Measurements from ENCODE around the gene BSPRY.
"Not testable (repeated sequence)": the region's sequence is repeated elsewhere in the genome, so short reads cannot be mapped to it uniquely, and the experiment has no call there.

Gene BSPRY

DNA sequence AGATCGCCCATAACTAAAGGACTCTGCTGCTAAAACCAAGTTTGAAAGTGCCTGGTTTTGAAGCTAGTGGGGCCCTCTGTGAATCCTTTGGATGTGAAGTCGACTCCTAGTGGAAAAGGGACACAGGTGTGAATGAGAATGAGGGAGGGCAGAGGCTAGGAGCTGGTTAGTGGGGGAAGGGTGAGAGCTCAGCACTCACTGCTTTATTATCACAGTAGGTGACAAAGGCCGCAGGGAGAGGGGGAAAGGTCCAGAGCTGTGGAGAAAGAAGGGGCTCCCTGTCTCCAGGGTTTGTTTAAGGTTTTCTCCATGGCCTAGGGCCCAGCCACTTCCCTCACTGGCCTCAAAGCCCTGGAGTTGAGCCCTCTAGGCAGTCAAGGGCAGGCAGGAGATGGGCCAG is 23.9 kb downstream of the BSPRY start:
- no peak for FAIRE-seq

DNA sequence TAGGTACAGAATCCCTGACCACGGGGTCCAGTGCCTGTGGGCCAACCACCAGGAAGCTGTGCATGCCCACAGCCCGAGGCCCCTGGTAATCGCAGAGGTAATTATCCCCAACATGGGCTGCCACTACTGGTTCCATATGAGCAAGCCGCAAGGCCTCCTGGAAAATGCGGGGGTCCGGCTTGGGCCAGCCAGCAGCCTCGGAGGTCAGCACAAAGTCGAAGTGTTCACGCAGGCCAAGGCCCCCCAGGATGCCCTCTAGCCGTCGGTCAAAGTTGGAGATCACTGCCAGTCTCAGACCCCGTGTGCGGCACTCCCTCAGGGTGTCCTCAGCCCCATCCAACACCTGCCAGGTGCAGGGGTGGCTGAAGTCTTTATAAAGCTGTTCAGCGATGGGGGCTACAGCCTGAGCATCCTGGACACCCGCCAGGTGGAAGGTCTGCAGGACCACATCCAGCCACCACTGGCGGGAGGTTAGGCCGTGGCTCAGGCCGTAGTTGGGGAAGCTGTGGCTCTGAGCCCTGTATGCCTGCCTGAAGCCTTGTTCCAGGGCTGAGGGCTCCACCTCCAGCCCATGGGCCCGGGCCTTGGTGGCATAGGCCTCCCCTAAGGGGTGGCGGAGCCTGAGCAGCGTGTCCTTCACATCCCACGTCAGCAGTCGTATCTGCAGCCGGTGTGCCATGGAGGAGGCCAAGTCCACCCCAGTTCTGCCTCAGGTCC is 24.5 kb downstream of the BSPRY start:
- no peak for FAIRE-seq

DNA sequence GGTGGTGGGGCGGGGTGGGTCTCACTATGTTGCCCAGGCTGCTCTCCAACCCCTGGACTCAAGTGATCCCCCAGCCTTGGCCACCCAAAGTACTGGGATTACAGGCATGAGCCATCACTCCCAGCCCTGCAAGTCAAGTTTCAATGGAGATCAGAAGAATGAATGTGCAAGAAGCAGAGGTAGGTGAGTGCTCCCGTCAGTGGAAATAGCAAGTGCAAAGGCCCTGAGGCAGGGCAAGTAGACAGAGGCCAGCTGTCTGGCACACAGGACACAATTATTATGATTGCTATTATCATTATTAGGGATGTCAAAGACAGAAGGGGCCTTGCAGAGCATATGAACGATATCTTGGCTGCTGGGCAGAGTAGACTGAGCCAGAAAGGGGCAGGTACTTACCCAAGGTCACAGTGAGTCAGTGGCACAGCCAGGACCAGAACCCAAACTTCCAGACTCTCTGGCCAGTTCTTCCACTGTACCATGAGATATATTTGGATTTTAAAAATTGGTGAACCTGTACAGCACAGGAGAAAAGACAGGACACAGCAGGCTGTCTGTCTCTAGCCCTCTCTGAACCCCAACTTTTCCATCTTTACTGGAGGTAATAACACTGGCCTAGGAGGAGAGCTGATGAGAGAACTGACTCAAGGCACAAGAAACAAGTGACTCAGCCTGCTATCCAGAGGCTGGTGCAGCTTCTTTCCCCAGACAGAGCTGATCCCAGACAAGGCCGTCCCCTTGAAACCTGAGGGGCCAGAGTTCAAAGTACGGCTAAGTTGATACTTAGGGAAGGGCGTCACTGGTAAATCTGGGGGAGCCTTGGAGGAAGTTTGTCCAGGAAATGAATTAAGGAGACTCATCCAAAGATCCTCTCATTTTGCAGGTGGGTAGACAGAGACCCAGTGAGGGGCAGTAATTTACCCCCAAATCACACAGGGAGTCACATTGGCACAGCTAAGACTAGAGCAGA is 26.0 kb downstream of the BSPRY start:
- no peak for FAIRE-seq

DNA sequence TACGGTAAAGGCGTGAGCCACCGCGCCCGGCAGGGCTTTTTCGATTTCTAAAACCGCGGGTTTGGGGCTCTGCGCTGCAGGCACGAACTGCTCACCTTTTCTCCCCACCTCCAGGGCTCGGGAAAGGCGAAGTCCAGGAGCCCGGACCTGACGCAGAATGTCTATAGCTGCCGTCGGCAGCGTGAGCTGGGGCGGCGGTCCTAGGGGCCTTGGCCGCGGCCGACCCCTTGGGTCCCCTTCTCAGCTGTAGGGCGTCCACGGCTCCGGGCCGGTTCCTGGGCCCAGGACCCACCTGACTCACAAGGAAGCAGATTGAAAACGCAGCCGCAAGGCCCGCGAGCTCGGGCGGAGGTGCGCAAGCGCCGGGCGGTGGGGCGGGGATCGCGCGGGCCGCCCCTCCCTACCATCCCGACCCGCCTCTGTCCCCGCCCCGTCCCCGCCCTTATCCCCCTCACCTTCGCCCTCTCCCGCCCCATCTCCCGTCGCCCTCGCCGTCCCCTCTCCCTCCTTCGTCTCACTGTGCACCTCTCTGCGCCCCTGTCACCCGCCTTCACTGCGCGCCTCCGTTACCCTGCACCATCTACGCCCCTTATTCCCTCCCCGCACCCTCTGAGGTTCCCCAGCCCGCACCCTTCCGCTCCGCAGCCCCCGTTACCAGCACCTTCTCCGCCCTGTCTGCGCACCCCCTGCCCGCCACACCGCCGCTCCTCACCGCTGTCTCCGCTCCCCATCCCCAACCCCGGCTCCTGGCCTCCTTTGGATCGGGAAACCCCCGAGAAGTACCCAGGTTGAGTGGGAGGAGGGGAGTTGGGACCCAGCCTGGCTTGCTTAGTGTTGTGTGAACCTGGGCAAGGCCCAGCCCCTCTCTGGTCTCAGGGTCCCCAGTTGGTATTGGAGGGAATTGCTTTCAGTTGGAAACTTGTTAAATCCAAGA is 27.6 kb downstream of the BSPRY start, which contains the start of gene HDHD3:
Gene HDHD3, minus strand, starts transcription at position 353 of the 934 bp plus-strand sequence. CDS start 2,632 bp downstream, outside the sequence.
- no peak for FAIRE-seq

DNA sequence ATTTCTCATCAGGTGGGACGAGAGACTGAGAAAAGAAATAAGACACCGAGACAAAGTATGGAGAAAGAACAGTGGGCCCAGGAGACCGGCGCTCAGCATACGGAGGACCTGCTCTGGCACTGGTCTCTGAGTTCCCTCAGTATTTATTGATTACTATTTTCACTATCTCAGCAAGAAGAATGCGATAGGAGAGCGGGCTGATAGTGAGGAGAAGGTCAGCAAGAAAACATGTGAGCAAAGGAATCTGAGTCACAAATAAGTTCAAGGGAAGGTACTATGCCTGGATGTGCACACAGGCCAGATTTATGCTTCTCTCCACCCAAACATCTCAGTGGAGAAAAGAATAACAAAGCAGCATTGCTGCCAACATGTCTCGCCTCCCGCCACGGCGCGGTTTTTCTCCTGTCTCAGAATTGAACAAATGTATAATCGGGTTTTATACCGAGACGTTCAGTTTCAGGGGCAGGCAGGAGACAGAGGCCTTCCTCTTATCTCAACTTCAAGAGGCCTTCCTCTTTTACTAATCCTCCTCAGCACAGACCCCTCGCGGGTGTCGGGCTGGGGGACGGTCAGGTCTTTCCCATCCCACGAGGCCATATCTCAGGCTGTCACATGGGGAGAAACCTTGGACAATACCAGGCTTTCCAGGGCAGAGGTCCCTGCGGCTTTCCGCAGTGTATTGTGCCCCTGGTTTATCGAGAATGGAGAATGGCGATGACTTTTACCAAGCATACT is 29.9 kb downstream of the BSPRY start:
- FAIRE-seq, result not testable (repeated sequence)

DNA sequence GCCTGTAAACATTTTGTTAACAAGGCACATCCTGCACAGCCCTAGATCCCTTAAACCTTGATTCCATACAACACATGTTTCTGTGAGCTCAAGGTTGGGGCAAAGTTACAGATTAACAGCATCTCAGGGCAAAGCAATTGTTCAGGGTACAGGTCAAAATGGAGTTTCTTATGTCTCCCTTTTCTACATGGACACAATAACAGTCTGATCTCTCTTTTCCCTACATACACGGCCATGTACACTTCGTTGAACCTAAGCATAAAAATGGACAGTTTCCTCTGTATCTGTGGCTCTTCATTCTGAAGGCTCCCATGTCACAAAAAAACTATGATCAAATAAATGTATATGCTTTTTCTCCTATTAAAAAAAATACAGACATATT is 30.5 kb downstream of the BSPRY start:
- not testable (repeated sequence) for FAIRE-seq

DNA sequence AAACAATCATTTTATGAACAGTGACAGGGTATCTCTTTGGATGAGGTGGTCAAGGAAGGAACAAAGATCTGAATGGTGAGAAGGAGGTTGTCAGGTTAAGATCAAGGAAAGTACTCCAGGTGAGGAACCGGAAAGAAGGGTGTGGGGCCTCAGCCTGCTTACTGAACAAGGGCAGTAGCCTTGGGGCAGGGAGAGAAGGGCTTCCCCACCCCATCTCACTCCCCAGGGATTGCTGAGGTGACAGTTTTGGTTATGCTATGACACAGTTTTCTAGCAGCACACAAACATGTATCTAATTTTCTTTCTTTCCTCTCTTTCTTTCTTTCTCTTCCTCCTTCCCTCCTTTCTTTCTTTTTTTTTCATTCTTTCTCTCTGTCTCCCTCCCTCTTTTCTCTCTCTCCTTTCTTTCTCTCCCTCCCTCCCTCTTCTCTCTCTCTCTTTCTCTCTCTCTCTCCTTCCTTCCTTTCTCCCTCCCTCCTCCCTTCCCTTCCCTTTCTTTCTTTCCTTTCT is 31.6 kb downstream of the BSPRY start:
- no peak for FAIRE-seq

DNA sequence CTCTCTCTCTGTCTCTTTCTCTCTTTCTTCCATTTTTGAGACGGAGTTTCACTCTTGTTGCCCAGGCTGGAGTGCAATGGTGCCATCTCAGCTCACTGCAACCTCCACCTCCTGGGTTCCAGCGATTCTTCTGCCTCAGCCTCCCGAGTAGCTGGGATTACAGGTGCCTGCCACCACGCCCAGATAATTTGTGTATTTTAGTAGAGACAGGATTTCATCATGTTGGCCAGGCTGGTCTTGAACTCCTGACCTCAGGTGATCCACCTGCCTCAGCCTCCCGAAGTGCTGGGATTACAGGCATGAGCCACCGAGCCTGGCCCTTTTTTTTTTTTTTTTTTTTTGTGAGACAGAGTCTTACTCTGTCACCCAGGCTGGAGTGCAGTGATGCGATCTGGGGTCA is 32.1 kb downstream of the BSPRY start:
- not testable (repeated sequence) for FAIRE-seq

DNA sequence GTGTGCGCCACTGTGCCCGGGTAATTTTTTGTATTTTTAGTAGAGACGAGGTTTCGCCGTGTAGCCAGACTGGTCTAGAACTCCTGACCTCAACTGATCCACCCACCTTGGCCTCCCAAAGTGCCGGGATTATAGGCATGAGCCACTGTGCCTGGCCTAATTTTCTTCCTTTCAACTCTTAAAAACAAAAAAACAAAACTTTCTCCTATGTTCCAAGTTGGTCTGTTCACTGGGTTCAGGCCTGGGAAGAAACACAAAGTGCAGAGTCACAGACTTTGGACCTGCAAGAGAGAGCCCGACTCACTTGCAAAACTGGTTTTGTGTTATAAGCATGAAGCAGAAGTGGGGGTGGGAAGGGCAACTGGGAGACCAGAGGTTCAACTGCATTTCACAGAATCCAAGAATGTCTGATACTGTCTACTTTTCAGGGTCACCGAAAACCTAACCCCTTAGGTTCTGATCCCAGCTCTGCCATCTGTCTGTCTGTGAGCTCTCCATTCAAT is 32.6 kb downstream of the BSPRY start:
- FAIRE-seq, result no peak

DNA sequence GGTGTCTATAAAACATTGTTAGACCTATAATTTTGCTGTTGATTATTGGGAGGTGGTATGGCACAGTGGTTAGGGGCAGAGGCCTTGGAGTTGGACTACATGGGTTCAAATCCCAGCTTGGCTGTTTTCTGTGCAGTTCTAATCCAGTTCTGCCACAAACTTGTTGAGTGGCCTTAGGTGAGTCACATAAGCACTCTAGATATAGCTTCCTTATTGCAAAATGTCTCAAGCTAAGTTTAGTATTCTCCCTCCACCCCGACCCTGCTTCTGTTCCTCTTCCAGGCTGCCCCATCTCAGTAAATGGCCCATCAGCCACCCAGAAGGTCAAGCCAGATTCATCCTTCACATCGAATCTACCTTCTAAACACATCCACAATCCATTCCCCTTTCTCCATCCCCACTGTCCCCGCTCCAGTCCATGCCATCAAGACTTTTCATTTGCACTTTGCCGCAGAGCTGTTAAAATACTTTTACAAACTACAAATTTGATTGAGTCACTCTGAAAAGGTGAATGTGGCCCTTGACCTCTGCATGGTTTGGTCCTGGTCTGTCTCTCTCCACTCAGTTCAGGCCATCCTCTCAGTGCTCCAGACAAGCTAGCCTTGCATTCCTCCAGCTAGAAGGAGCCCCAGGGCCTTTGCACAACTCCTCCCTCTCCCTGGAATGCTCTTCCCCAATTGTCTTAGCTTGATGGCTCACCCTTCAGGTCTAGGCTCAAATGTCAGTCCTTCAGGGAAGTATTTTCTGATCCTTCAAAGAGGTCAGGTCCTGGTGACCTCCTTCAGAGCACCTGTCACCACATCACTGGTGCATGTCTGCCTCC is 37.4 kb downstream of the BSPRY start:
- no peak for FAIRE-seq

DNA sequence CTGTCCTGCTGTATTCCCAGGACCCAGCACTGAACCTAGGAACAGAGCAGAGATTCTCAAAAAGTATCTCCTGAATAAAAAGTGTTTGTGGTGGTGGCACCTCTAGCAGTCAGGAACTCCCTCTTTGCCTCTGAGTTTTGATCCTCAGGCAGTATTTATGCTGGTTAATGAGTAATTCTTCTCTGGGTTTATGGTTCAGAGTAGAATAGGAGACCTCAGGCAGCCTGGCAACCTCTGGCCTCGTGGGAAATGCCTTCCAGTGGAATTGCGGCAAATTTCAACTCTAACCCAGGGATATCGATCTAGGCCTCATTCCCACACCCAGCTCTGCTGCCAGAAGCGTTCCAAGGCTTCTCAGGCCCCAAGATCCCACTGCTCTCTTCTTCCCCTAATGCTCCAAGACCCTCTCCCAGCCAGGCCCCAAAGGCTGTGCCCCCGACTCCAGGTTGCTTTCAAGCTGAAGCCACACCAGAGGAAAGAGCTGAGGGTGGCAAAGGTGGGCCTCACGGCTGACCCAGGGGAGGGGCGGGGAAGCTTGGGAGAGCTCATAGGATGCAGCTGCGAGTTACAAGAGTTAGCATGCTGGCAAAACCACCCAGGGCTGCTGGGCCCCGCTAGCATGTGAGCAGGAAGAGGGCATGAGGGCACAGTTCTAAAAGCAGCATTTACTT is 38.4 kb downstream of the BSPRY start:
- no peak for FAIRE-seq

DNA sequence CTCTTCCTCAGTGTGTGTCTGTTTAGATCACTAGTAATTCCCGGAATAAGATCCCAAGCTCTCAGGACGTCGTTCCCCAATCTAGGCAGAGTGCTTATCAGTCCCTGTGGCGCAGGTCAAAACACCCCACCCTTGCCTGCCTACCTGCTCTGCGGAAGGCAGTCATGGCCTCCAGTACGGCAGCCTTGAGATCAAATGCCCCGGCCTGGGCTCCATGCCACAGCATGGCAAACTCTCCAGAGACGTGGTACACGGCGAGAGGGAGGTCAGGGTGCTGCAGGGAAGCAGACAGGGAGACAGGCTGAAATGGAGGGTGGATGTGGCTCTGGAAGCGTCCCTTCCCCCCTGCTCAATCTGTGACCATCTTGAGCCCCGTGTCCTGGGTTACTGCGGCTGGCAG is 39.5 kb downstream of the BSPRY start:
- FAIRE-seq, result no peak

DNA sequence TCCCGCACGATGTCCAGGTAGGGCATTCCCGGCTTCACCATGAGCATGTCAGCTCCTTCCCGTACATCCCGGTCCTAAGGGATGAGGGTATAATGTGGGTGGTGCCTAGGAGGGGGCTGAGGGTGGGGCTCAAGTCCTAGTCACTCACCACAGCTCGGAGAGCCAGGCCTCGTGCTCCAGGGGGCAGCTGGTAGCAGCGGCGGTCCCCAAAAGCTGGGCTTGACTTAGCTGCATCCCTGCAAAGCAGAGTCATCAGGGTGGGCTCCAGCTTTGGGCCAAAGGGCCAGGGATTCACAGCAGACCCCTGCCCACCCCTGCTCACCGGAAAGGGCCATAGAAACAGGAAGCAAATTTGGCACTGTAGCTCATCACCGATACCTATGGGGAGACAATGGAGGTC is 40.1 kb downstream of the BSPRY start:
- FAIRE-seq, result no peak

DNA sequence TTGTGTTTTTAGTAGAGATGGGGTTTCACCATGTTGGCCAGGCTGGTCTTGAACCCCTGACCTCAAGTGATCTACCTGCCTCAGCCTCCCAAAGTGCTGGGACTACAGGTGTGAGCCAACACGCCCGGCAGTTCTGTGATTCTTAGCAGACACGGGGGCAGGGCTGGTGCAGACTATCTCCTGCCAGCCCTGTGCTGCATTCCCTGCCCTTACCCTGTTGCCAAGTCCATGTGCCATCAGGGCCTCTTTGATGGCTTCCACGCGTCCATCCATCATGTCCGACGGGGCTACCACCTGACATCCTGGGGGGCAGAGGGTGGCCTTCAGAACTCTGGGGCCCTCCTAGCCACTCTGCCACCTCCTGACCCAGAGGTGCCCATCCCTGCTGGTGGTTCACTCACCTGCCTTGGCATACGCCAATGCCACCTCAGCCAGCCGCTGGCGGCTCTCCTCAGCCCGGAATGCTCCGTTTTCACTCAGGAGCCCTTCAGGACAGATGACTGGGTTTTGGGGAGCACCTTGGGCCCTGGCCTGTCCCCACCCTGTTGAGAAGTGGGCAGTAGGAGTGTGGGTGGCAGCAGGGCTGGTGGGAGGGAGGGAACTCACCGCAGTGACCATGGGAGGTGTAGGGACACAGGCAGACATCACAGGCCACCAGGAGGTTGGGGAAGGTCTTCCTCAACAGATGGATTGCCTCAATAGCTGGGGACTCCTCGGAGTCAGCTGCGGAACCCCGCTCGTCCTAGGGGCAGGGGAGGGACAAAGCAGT is 41.0 kb downstream of the BSPRY start:
- no peak for FAIRE-seq

DNA sequence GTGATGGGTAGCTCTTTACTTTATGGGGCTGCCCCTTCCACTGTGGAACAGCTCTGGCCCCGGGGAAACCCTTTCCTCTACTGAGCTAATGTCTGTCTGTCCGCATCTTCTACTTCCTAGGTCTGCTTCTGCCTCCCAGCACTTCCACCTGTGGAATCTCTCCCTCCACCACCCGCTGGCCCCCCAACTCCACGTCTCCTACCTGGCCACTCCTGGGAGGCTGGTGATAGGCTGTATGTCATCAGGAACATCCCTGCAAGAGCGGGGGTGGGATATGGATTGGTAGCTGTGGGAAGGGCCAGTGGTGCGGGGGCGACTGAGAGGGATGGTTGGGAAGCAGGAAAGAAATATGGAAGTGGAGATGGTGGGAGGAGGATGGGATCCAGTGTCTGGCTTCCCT is 42.6 kb downstream of the BSPRY start:
- no peak for FAIRE-seq

DNA sequence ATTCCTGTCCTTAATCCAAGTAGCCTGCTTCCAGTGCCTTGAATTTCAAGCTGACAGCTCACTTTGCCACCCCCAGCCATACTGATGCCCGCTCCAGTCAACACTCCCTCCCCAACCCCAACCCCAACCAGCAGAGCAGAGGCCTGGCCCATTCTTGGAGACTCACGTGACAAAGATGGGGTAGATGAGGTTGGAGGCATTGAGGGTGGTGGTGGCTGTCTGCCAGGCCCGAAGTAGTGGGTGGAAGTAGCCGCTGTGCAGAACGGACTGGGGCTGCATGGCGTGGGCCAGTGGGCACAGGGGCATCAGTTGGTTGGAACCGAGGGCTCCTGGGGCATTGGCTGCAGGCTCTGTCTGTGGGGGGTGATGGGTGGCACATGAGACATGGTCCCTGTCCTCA is 43.9 kb downstream of the BSPRY start:
- no peak for FAIRE-seq

DNA sequence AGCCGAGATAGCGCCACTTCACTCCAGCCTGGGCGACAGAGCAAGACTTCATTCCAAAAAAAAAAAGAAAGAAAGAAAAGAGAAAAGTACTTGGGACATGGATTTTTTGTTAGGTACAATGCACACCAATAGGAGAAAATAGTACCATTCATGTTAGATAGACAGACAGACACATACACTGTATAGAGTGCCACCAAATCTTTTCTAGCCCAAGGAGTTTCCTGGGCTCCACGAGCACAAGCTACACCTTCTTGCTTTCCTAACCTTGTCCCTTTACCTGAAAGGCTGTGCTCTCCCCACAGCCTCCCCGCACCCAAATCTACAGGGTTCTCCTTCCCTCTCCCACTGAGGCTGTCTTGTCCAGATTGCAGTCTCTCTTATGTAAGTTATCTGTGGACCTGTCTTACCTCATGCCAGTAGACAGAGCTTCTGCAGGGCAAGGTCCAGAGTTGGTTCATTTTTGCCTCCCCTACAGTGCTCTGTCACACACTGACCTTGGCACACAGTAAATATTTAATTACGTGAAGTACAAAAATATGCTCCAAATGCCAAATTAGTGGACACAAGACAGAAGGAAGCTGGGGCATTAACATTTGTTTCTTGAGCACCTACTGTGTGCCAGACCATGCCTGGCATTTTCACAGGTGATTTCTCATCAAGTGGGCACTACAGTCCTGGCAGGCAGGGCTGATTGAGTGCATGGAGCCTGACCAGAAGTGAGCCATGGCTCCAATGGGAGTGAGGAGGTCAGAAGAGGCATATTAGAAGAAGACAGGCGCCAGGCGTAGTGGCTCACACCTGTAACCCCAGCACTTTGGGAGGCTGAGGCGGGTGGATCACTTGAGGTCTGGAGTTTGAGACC is 45.9 kb downstream of the BSPRY start:
- FAIRE-seq, result no peak

DNA sequence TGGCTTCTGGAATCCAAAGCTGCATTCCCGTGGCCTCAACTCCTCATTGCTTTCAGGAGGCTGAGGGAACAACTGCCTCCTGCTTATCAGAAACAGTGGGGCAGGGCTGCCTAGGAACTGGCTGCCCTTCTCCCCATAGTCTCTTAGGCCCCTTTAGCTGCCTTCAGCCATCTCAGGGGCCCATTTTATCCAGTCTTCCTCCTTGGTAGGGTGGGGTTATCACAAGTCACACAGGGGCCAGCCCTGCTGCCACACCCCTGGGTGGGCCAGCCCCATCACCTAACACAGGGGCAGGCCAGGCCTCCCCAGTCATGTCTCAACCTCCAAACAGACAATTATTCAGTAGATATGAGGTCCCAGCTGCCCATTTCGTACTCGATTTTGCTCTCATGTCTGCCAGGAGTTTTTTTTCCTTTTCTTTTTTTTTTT is 47.9 kb downstream of the BSPRY start:
- no peak for FAIRE-seq
